K562 (cell line): ENCODE measurements around the gene PHACTR2. TPM values are rescaled to one million over a fixed set of nuclear protein-coding genes. Genes with fewer than 3 reads are reported as not detected.

ENCODE experiments used
- ATAC-seq: fragments of 200-7000 bp; cut with Tn5 transposase; 3 replicates; pipeline ENCODE4 v1.9.1; 2020; ENCODE audit warnings: moderate library complexity
- BruUV-seq: library from RNA; stranded (reverse); fragments of 400-500 nt; replicated peaks from 2 replicates; lab custom pipeline; 2021; lab: Mats Ljungman, UMichigan
- CTCF ChIA-PET: fragments of 300-600 bp; formaldehyde crosslinking; extraction: SDS; loops from one replicate; lab custom pipeline; 2021; ENCODE audit warnings: low intra/inter-chr PET ratio; lab: Yijun Ruan, JAX
- POLR2A ChIA-PET: fragments of 300-600, 350-650 bp; sonication (Branson Sonifier 250); formaldehyde crosslinking; extraction: SDS; loops from one replicate; lab custom pipeline; 2021; ENCODE audit warnings: antibody characterized with exemption, inconsistent platforms; lab: Yijun Ruan, JAX
- DNase-seq, 4 experiments: peaks; one replicate each; pipeline versions ENCODE4 v3.0.0 to v3.0.0-alpha.2; 2011 to 2018; ENCODE audit warnings: low spot score in 3 of 4, mixed read lengths in 3 of 4; ENCODE audit errors: extremely low read depth in 1 of 4
- FAIRE-seq: peaks from 2 replicates; lab custom pipeline; 2011; peaks lifted over from hg19 to GRCh38; lab: Jason Lieb, UNC
- H2AFZ ChIP-seq: 2 replicates; pipeline ENCODE4 v1.6.0; 2011; ENCODE audit warnings: low read depth, low read length, control low read depth, inconsistent platforms
- H3K27ac ChIP-seq: fragments of 200-600 bp; 3 replicates; pipeline ENCODE4 v1.8.0; 2011; ENCODE audit warnings: low read depth, mild to moderate bottlenecking, control low read depth, inconsistent platforms, low read length, moderate library complexity, mixed read lengths; ENCODE audit errors: extremely low read depth
- H3K27me3 ChIP-seq, 2 experiments: fragments of 300-600 bp in 1 of 2; 2 replicates in 1 of 2; 3 replicates in 1 of 2; pipeline versions ENCODE4 v1.6.0 to v1.8.0; 2011; ENCODE audit warnings: inconsistent platforms in 2 of 2, low read length in 2 of 2, mild to moderate bottlenecking in 1 of 2, mixed read lengths in 1 of 2, moderate library complexity in 1 of 2; ENCODE audit not compliant: control insufficient read depth in 2 of 2, insufficient read depth in 2 of 2
- H3K36me3 ChIP-seq: fragments of 300-600 bp; 3 replicates; pipeline ENCODE4 v1.8.0; 2011; ENCODE audit warnings: mild to moderate bottlenecking, low read length, inconsistent platforms; ENCODE audit not compliant: control insufficient read depth, insufficient read depth
- H3K4me1 ChIP-seq, 2 experiments: fragments of 200-600 bp in 1 of 2; replicated peaks in 1 of 2; 2 replicates in 1 of 2; 3 replicates in 1 of 2; pipeline versions ENCODE4 v1.5.1 to v1.8.0; 2011; ENCODE audit warnings: inconsistent platforms in 2 of 2, low read length in 2 of 2, mild to moderate bottlenecking in 1 of 2, mixed read lengths in 1 of 2, moderate library complexity in 1 of 2; ENCODE audit not compliant: control insufficient read depth in 2 of 2, insufficient read depth in 2 of 2
- H3K4me2 ChIP-seq: 2 replicates; pipeline ENCODE4 v1.6.1; 2011; ENCODE audit warnings: low read length, control low read depth, inconsistent platforms, mixed read lengths; ENCODE audit not compliant: insufficient read depth
- H3K4me3 ChIP-seq: fragments of 200-600 bp; sonication (generic), shearing (Covaris generic); 2 replicates; pipeline ENCODE4 v1.5.1; 2016; ENCODE audit warnings: control low read depth, inconsistent platforms
- H3K79me2 ChIP-seq: fragments of 200-600 bp; 3 replicates; pipeline ENCODE4 v1.8.0; 2011; ENCODE audit warnings: low read length, inconsistent platforms; ENCODE audit not compliant: control insufficient read depth, insufficient read depth
- H3K9ac ChIP-seq, 2 experiments: 2 replicates each; pipeline versions ENCODE4 v1.6.0 to v1.6.1; 2011; ENCODE audit warnings: low read depth in 2 of 2, low read length in 2 of 2, control low read depth in 1 of 2, inconsistent platforms in 1 of 2, mild to moderate bottlenecking in 1 of 2, mixed read lengths in 1 of 2; ENCODE audit not compliant: insufficient read depth in 1 of 2
- H3K9me1 ChIP-seq: one replicate; pipeline ENCODE4 v1.6.0; 2011; ENCODE audit warnings: inconsistent platforms, mild to moderate bottlenecking, low read length, moderate library complexity; ENCODE audit not compliant: control insufficient read depth, insufficient read depth
- H3K9me3 ChIP-seq: replicated peaks from 2 replicates; pipeline ENCODE4 v1.5.1; 2011; ENCODE audit warnings: low read depth, low read length, inconsistent platforms; ENCODE audit not compliant: control insufficient read depth, insufficient read depth
- H4K20me1 ChIP-seq: replicated peaks from 2 replicates; pipeline ENCODE4 v1.6.1; 2011; ENCODE audit warnings: low read length, inconsistent platforms, mixed read lengths; ENCODE audit not compliant: control insufficient read depth, insufficient read depth
- CEBPB ChIP-seq: fragments of 450-650 bp; IDR thresholded peaks from 2 replicates; pipeline ENCODE4 v1.6.1; 2016; ENCODE audit warnings: missing genetic modification characterization, missing compliant biosample characterization
- CTCFL ChIP-seq: IDR thresholded peaks from 2 replicates; pipeline ENCODE4 v1.6.1; 2011; ENCODE audit warnings: borderline replicate concordance, low read depth, mild to moderate bottlenecking, moderate library complexity, low read length; ENCODE audit not compliant: insufficient read depth, poor library complexity, severe bottlenecking
- HOMEZ ChIP-seq: fragments of 250-450 bp; sonication (Bioruptor Pico); IDR thresholded peaks from 2 replicates; pipeline ENCODE4 v1.4.0; 2020; ENCODE audit warnings: mild to moderate bottlenecking, moderate library complexity
- SMC3 ChIP-seq: conservative IDR thresholded peaks from 2 replicates; pipeline ENCODE4 v1.6.1; 2011; ENCODE audit warnings: low read depth, low read length, improper control_type of control experiment; ENCODE audit not compliant: insufficient read depth
- ZMIZ1 ChIP-seq, 2 experiments: fragments of 150-350 bp in 1 of 2; IDR thresholded peaks; 2 replicates each; pipeline ENCODE4 v1.6.1; 2012 to 2016; ENCODE audit warnings: low read depth in 2 of 2, low read length in 2 of 2, mild to moderate bottlenecking in 1 of 2, moderate library complexity in 1 of 2
- ZNF133 ChIP-seq: fragments of 250-450 bp; sonication (Bioruptor Pico); IDR thresholded peaks from 2 replicates; pipeline ENCODE4 v1.4.0; 2020; ENCODE audit warnings: mild to moderate bottlenecking
- WGBS: fragments of 100-300 bp; shearing (Covaris generic); methylation state at CpG from one replicate; pipeline ENCODE4 v1.1.6; 2016; ENCODE audit warnings: low coverage, mixed read lengths; ENCODE audit not compliant: insufficient coverage; ENCODE audit errors: missing lambda C conversion rate; 5-methylcytosine and 5-hydroxymethylcytosine counted together
- in situ Hi-C: fragments of 300-500 bp; cut with MboI; formaldehyde crosslinking; loops from 4 replicates; pipeline ENCODE4 v1.15.0; 2018; ENCODE audit warnings: inconsistent platforms, mixed read lengths
- intact Hi-C: fragments of 100-400 bp; cut with micrococcal nuclease; formaldehyde crosslinking; loops from 2 replicates; pipeline ENCODE4 v1.14.2; 2022
- polyA plus RNA-seq, 8 experiments: library from polyadenylated mRNA; depleted of rRNA in 4 of 8; stranded (reverse) in 5 of 8; unstranded in 3 of 8; fragments of >200 nt; fragmentation: Nextera tagmentation in 2 of 8; fragmentation: Illumina TruSeq in 1 of 8; extraction: Ambion mirVana in 2 of 8; extraction: Trizol in 1 of 8; gene quantifications; 2 replicates each; pipeline versions ENCODE4 v1.2.1 to v1.2.3, GENCODE V29; 2011 to 2014; ENCODE audit warnings: inconsistent platforms in 1 of 8, missing spikeins in 1 of 8
- total RNA-seq, 7 experiments: library from RNA; depleted of rRNA in 6 of 7; stranded (reverse); fragments of >200 nt in 6 of 7; fragmentation: Illumina TruSeq in 2 of 7; extraction: Trizol in 2 of 7; gene quantifications; 2 replicates each; pipeline versions ENCODE4 v1.2.1 to v1.2.3, GENCODE V29; 2011 to 2021; ENCODE audit warnings: low replicate concordance in 1 of 7

Gene PHACTR2
- total and polyA plus RNA-seq, 9 of the 15 experiments (the other 6 are each of a cell fraction or from before 2014, with no cell fraction given), result 5.3 to 52.5 (median 22.9) TPM

- TF ChIP-seq ZMIZ1 (IDR thresholded peaks at IDR 0.05; ENCODE audit: low read depth in 2 of 2, low read length in 2 of 2), result no peak
- no peak for TF ChIP-seq CTCFL
Measured at GRCh38 chr6:143857651-143858050, 179.9 kb downstream of the PHACTR2 start (continued).

GRCh38 chr6:143859891-143860660 lies 182.3 kb downstream of the PHACTR2 start:
- ChIA-PET POLR2A (interaction anchor here (0.6 to 1.1 kb wide), 2 partner anchors 9 to 154 kb away, joined by 3 to 4 read pairs; no protein-coding TSS in a partner anchor), CTCF (no interaction called here)
- WGBS, result 96% methylated on average over 3 of the region's 3 CpGs
- Histone ChIP-seq H3K27me3 (no peaks in the 10 kb centered on the region), H3K4me3 (no peak overlapping the region), H2AFZ (no peak overlapping the region), H3K27ac (no peak overlapping the region), H3K36me3 (peaks cover 98% of the 10 kb centered on the region), H3K79me2 (peaks cover 13% of the 10 kb centered on the region; the same call in 2 of the 3 replicates), H4K20me1 (no peaks in the 10 kb centered on the region), H3K4me1 (no peaks in the 10 kb centered on the region), H3K9me3 (no peaks in the 10 kb centered on the region), H3K4me2 (no peak overlapping the region), H3K9ac (no peak overlapping the region), H3K9me1 (no peaks in the 10 kb centered on the region)
- intact Hi-C loops, result loop anchor here (10.0 kb wide), 1 partner anchor 155 kb away; no protein-coding TSS in a partner anchor
- ATAC-seq (no peak), DNase-seq (no peak), FAIRE-seq (no peak)
- no TSS peak for BruUV-seq
- in situ Hi-C loops, result no loop called here
- no peak for TF ChIP-seq ZNF133
- no peak for TF ChIP-seq SMC3
- no peak for TF ChIP-seq HOMEZ (CRISPR knock-in tag)
- TF ChIP-seq CEBPB (tag), result peak; percentile 42; the same call in 1 of the 2 replicates
